ENCODE results near the gene FBXO24. TPM values are rescaled to one million over a fixed set of nuclear protein-coding genes. Genes with fewer than 3 reads are reported as not detected.

The FBXO24 gene
- total and polyA plus RNA-seq, 2 of the 8 experiments (the other 6 are each of a cell fraction or from before 2014, with no cell fraction given): 0.35 to 0.57 TPM

- FAIRE-seq (no peak), DNase-seq (ENCODE audit: low read depth in 1 of 2, low spot score in 2 of 2) (no peak)
- peaks cover 0 to 11% of the 10 kb centered on the region in 2 experiments; a peak in 1 of 4 replicates for H3K79me2 ChIP-seq (ENCODE audit: control insufficient read depth in 1 of 2, insufficient read depth in 2 of 2, low read length in 2 of 2)
- 79% methylated on average over 23 of the region's 23 CpGs; no CpG with 5 or more reads in 1 of the 2 experiments for WGBS, 2 experiments (ENCODE audit: extremely low coverage in 1 of 2, insufficient coverage in 1 of 2, insufficient read length in 1 of 2, insufficient replicate concordance in 2 of 2, low coverage in 1 of 2, low lambda C conversion rate in 2 of 2, missing lambda C conversion rate in 1 of 2)
- no peak overlapping the region for H3K23ac ChIP-seq (ENCODE audit: insufficient read length)
- H2AFZ ChIP-seq (ENCODE audit: low read length): no peak overlapping the region
- H4K8ac ChIP-seq (ENCODE audit: extremely low read depth, insufficient read depth, low read length): no peak overlapping the region
- H4K5ac ChIP-seq (ENCODE audit: insufficient read length, low read depth, low read length): no peak overlapping the region
- H3K36me3 ChIP-seq (ENCODE audit: control insufficient read depth in 2 of 4, insufficient read depth in 4 of 4, low read length in 3 of 4): peaks cover 15 to 26% (median 18%) of the 10 kb centered on the region in 4 experiments
- no peak overlapping the region for H3K4ac ChIP-seq (replicated peaks; ENCODE audit: insufficient read length, low read depth, low read length)
- peaks cover 5% of the 10 kb centered on the region for H3K79me1 ChIP-seq (ENCODE audit: low read depth, low read length)
- ChIA-PET POLR2A (ENCODE audit: partially characterized antibody) (interaction anchor here (1.0 to 10.0 kb wide), 13 partner anchors 9 to 154 kb away, joined by 3 to 172 read pairs (median 4); partner anchors contain the start of genes PCOLCE, PPP1R35, SAP25 and ZCWPW1), CTCF (ENCODE audit: partially characterized antibody) (interaction anchor here (0.6 to 11.4 kb wide), 17 partner anchors 11 to 1820 kb away, joined by 3 to 171 read pairs (median 4); partner anchors contain the start of genes POP7 and SAP25)
- no peaks in the 10 kb centered on the region for H3K9me3 ChIP-seq (ENCODE audit: insufficient read depth in 2 of 2, low read depth in 1 of 2, low read length in 1 of 2)
- H2AK5ac ChIP-seq (ENCODE audit: low read depth, low read length): 0 out of 2 replicates have a peak overlapping the region, but pooled peaks have one; percentile 56
- H3K27ac ChIP-seq (ENCODE audit: low read depth, low read length): peak overlapping the region; percentile 29
- H3K18ac ChIP-seq (ENCODE audit: extremely low read depth, low read length): no peak overlapping the region
- H2BK5ac ChIP-seq (ENCODE audit: low read depth, low read length): peak overlapping the region; percentile 76; the same call in 1 of the 2 replicates
- H2BK15ac ChIP-seq (ENCODE audit: low read length): no peak overlapping the region
- H3K23me2 ChIP-seq (ENCODE audit: low read depth, low read length): peaks cover 17% of the 10 kb centered on the region
- H2BK120ac ChIP-seq (replicated peaks; ENCODE audit: low read depth, low read length): no peak overlapping the region
- peak overlapping the region; percentile 75 to 92 for H3K4me2 ChIP-seq (ENCODE audit: insufficient read depth in 1 of 2, low read depth in 2 of 2, low read length in 2 of 2)
- no peak overlapping the region for H2BK20ac ChIP-seq (ENCODE audit: low read length)
- H3K27me3 ChIP-seq (replicated peaks in 1 of 4; ENCODE audit: control insufficient read depth in 3 of 4, extremely low read depth in 1 of 4, insufficient read depth in 3 of 4, low read length in 3 of 4): peaks cover 0 to 2% (median 0%) of the 10 kb centered on the region in 4 experiments; a peak in 1 of 7 replicates
- H2BK12ac ChIP-seq (ENCODE audit: low read depth, low read length): peak overlapping the region; percentile 30; the same call in 1 of the 2 replicates
- H3K4me3 ChIP-seq (ENCODE audit: extremely low read depth in 1 of 4, insufficient read depth in 2 of 4, low read depth in 3 of 4, low read length in 4 of 4): peak overlapping the region in 2 of 4 experiments; percentile 4 to 80; a peak in 4 of 8 replicates
- H3K14ac ChIP-seq (ENCODE audit: insufficient read length): no peak overlapping the region
- no peak overlapping the region for H3K56ac ChIP-seq (replicated peaks; ENCODE audit: insufficient read length, low read depth, low read length)
- peaks cover 0 to 22% (median 13%) of the 10 kb centered on the region in 4 experiments; a peak in 6 of 7 replicates for H3K4me1 ChIP-seq (replicated peaks in 1 of 4; ENCODE audit: control insufficient read depth in 3 of 4, insufficient read depth in 4 of 4, low read length in 3 of 4)
- H4K91ac ChIP-seq (replicated peaks; ENCODE audit: insufficient read length, low read length): peak overlapping the region; percentile 12
- H4K20me1 ChIP-seq (replicated peaks in 1 of 2; ENCODE audit: control insufficient read depth in 1 of 2, insufficient read depth in 2 of 2, low read length in 2 of 2): peaks cover 2 to 14% of the 10 kb centered on the region in 2 experiments
- H3K9ac ChIP-seq (replicated peaks in 1 of 4; ENCODE audit: extremely low read depth in 1 of 4, low read depth in 3 of 4, low read length in 3 of 4): peak overlapping the region in 1 of 4 experiments; percentile 31; a peak in 1 of 7 replicates
- TF ChIP-seq JUN (IDR thresholded peaks at IDR 0.05; ENCODE audit: low read depth, low read length) (no peak), RFX5 (IDR thresholded peaks at IDR 0.05; ENCODE audit: borderline replicate concordance, low read depth, low read length) (no peak)
Observed at GRCh38 chr7:100583132-100584053, 2.7 kb upstream of the FBXO24 start.

Measured in H1 (cell line).